Measurements from ENCODE around the gene FUBP1.
"Not testable (repeated sequence)": the region's sequence is repeated elsewhere in the genome, so short reads cannot be mapped to it uniquely, and the experiment has no call there.

Gene FUBP1

DNA sequence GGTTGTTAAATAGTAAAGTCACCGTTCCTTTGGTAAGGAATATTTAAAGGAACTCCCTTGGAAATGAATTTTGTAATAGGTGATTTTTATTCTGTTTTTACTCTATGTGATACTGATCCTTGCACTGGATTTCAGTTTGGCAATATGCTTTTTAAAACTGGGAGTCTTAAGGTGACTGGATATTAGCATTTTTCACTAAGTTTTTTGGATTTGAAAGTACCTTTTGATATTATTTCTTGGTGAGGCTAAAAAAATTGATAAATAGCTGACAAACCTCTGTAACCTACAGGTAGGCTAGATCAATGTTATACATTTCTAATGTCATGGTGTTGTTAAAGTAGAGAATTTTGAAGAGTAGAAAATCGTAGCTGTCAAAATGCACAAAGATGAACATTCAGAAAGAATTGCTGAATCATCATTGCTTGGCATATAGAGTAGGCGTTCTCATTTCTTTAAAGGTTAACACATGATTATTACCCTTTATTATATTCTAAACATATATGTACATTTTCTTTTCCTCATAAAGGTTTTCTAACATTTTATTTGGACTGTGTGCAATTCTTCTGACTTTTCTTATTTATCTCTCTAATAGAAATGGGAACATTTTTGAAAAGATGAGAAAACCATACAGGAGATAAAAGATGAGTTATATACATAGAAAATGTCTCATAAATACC, 24.3 kb upstream of the FUBP1 start:
- no peak overlapping the region for H3K27ac ChIP-seq
- TF ChIP-seq, protein P1, sequence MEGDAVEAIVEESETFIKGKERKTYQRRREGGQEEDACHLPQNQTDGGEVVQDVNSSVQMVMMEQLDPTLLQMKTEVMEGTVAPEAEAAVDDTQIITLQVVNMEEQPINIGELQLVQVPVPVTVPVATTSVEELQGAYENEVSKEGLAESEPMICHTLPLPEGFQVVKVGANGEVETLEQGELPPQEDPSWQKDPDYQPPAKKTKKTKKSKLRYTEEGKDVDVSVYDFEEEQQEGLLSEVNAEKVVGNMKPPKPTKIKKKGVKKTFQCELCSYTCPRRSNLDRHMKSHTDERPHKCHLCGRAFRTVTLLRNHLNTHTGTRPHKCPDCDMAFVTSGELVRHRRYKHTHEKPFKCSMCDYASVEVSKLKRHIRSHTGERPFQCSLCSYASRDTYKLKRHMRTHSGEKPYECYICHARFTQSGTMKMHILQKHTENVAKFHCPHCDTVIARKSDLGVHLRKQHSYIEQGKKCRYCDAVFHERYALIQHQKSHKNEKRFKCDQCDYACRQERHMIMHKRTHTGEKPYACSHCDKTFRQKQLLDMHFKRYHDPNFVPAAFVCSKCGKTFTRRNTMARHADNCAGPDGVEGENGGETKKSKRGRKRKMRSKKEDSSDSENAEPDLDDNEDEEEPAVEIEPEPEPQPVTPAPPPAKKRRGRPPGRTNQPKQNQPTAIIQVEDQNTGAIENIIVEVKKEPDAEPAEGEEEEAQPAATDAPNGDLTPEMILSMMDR (conservative IDR thresholded peaks at IDR 0.05) = no peak
- TF ChIP-seq ZFX (IDR thresholded peaks at IDR 0.05) = no peak

DNA sequence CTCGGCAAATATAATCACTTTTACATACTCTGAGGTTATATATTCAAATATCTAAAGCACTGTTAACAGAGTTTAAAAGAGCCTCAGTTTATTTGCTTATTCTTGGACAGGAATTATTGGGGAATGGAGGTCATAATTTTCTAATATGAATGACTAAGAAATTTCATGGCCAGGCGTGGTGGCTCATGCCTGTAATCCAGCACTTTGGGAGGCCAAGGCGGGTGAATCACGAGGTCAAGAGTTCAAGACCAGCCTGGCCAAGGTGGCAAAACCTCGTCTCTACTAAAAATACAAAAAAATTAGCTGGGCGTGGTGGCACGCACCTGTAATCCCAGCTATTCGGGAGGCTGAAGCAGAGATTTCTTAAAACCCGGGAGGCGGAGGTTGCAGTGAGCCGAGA, 21.7 kb upstream of the FUBP1 start:
- not testable (repeated sequence) for H3K27ac ChIP-seq

DNA sequence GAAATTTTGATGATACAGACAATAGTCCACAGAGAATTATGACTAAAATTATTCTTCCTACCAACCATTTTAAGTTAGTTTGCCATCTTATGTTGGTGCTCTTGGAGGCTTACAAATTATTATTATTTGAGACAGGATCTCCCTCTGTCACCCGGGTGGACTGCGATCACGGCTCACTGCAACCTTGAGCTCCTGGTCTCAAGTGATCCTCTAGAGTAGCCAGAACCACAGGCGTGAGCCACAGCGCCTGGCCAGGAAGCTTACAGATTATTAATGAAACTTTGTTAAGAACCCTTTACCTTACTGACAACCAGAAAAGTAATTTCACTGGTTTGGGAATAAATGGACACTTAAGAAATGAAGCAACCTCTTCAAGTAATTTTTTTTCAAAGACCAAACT, 17.9 kb upstream of the FUBP1 start:
- TF ChIP-seq, protein P1 (conservative IDR thresholded peaks at IDR 0.05) = no peak
- no peak for TF ChIP-seq ZFX (IDR thresholded peaks at IDR 0.05)
- no peak overlapping the region for H3K27ac ChIP-seq

DNA sequence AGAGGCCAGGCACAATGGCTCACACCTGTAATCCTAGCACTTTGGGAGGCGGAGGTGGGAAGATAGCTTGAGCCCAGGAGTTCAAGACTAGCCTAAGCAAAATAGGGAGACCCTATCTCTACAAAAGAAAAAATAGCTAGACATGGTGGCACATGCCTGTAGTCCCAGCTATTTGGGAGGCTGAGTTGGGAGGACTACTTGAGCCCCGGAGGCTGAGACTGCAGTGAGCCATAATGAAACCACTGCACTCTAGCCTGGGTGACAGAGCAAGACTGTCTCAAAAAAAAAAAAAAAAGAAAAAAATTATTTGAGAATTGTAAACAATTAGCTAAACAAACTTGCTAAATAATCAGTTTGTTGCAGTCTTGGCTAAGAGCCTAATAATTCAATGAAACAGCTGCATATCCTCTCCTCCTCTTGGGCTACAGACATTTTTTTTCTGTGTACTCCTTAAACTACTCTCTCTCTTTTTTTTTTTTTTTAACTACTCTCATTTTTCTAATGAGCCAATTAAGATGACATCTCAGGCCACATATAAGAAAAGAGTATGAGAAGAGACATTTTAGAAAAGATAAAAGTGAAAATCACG, 15.3 kb upstream of the FUBP1 start:
- H3K27ac ChIP-seq = no peak overlapping the region
- TF ChIP-seq, protein P1 (conservative IDR thresholded peaks at IDR 0.05) = no peak
- TF ChIP-seq ZFX (IDR thresholded peaks at IDR 0.05) = no peak

DNA sequence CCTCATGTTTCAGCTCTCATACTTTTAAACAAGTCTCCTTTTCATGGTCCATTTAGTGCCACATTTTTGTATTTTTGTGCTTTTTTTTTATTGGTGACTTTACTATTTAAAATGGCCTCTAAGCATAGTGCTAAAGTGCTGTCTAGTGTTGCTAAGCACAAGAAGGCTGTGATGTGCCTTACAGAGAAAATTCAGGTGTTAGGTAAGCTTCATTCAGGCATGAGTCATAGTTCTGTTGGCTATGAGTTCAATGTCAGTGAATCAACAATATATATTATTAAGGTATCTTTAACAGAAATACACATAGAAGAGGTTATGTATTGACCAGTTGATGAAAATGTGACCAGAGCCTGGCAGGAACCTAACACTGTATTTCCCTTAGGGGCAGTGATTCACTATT, 12.8 kb upstream of the FUBP1 start:
- H3K27ac ChIP-seq = no peak overlapping the region
- TF ChIP-seq ZFX (IDR thresholded peaks at IDR 0.05) = no peak
- TF ChIP-seq, protein P1 (conservative IDR thresholded peaks at IDR 0.05) = no peak

DNA sequence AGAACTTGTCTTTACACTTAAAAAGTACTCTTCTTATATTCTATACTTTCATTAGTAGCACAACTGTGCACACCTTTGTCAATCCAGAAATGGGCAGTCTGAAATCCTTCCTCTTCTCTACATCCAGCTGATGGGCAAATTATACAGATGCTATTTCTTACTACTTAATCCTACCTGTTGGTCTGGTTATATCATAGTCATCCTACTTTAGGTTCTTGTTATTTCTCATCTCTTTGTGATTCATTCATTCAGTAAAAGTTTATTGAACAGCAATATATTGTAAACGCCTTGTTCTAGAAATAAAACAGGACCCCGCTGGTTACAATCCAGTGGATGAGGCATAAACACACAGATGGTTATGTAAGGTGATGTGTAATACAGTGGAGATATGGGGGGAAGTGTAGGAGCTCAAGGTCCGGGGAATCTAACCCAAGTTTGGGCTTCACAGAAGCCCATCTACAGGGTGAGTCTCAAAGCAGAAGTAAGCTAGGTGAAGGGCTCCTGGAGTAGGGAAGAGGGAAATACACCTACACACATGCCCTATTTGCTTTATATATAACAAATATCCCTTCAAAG, 11.8 kb upstream of the FUBP1 start:
- TF ChIP-seq ZFX (IDR thresholded peaks at IDR 0.05) = no peak
- TF ChIP-seq, protein P1 (conservative IDR thresholded peaks at IDR 0.05) = no peak
- no peak overlapping the region for H3K27ac ChIP-seq

DNA sequence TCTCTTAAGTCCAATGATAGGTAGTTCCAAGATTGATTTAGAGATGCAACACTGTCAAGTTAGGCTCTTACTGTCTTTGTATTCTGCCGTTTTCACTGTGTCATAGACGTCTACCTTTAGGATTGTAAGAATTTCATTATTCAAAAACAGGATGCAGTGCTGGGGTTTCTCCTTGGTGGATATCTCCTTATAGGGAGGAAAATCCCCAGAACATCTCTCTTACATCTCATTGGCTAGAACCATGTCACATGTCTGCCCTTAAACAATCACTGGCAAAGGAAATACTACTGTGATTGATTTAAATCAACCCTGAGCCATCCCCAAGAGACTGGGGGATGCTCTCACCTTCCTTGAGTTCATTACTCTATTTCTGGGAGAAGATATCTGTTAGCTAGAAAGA, 10.9 kb upstream of the FUBP1 start:
- H3K27ac ChIP-seq = no peak overlapping the region
- TF ChIP-seq, protein P1 (conservative IDR thresholded peaks at IDR 0.05) = no peak
- TF ChIP-seq ZFX (IDR thresholded peaks at IDR 0.05) = no peak

All from C4-2B (cell line).